Activated CD4-positive, alpha-beta T cell treated with anti-CD3 and anti-CD28 coated beads, Interleukin-2, amount 50 U/mL, for 24 hours (primary cell): ENCODE data around the gene B3GALT6.
"Not testable (repeated sequence)": the region's sequence is repeated elsewhere in the genome, so short reads cannot be mapped to it uniquely, and the experiment has no call there.

Source experiments
- DNase-seq, 2 donors: peaks; one replicate each; pipeline ENCODE4 v3.0.0-alpha.2; 2020; ENCODE audit warnings: low read depth in 1 of 2, low spot score in 1 of 2

B3GALT6 gene

GRCh38 chr1:1242461-1243265, 10.6 kb downstream of the B3GALT6 start:
- DNase-seq = no peak

GRCh38 chr1:1243266-1243660, 11.2 kb downstream of the B3GALT6 start:
- DNase-seq = no peak

DNA sequence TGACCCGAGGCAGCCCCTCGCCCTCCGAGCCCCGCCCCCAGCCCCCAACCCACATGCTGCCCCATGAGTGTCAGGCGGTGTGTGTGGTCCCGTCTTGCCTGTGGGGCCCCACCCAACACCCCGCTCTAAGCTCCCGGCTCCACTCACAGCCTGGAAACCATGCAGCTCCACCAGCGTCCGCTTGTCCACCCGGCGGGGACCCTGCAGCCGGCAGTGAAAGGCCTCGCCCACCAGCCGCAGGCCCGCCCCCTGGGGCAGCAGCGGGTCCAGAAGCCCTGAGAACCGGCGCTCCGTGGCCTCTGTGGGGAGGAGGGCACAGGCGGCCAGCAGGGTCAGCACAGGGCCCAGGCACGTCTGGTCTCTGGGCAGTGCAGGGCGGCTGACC, 11.8 kb downstream of the B3GALT6 start:
- DNase-seq = no peak

DNA sequence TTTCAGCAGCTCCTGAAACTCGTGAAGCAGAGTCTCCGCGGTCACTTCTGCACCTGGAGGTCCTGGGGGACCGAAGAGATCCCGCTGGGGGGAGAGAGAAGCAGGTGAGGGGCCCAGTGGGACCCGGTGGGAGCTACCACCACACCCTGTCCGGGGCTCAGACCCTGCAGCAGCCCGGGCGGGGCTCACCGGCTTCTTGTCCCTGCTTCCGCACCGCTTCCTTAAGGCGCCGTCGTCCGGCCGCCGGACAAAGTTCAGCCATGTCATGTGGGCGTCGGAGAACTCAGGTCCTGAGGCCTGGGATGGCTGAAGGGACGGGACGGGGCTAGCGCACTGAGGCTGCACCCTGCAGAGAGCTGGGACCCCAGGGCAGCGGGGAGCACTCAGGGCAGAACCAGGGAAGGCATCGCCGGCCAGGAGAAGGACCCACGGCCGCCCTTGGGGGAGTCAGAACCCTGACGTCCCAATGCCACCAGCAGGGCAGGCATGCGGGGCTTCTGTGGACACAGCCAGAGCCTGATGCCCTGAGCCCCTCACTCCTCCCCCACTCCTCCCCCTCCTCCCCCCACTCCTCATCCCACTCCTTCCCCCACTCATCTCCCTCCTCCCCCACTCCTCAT, 12.3 kb downstream of the B3GALT6 start:
- DNase-seq = no peak

DNA sequence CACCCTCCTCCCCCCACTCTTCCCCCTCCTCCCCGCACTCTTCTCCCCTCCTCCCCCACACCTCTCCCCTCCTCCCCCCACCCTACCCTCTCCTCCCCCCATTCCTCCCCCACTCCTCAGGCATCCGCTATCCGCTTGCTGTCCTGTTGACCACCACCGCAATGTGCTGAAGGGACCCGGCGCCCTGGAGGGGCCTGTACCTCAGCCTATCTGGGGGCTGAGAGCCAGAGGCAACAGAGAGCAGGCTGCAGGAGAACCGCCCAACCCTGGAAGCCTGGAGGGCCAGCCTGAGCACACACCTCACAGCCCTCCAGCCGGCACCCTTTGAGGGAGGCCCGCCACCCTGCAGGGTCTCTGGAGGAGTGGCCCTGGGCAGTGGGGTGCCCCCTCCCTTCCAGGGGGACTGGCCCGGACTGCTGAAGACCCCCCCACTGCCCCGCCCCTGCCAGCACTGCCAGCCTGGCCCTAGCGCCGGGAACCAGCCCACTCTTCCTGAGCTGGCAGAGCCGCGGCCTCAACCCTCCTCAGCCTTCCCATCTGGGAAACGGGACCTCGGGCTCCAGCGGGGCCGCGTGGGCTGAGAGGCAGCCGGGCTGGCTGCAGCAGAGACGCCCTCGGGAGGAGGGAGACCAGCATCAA, 13.3 kb downstream of the B3GALT6 start:
- DNase-seq = no peak

- DNase-seq = no peak
Measured at GRCh38 chr1:1245817-1246576, 14.0 kb downstream of the B3GALT6 start.

GRCh38 chr1:1246577-1247340, 14.7 kb downstream of the B3GALT6 start, which contains the start of gene C1QTNF12:
C1QTNF12 (minus strand) TSS chr1:1246722; CDS start chr1:1246690, 32 bp downstream.
- no peak for DNase-seq

GRCh38 chr1:1247341-1247913, 15.4 kb downstream of the B3GALT6 start:
- DNase-seq = no peak

- DNase-seq = not testable (repeated sequence)
Measured at GRCh38 chr1:1248009-1248913, 16.2 kb downstream of the B3GALT6 start.

DNA sequence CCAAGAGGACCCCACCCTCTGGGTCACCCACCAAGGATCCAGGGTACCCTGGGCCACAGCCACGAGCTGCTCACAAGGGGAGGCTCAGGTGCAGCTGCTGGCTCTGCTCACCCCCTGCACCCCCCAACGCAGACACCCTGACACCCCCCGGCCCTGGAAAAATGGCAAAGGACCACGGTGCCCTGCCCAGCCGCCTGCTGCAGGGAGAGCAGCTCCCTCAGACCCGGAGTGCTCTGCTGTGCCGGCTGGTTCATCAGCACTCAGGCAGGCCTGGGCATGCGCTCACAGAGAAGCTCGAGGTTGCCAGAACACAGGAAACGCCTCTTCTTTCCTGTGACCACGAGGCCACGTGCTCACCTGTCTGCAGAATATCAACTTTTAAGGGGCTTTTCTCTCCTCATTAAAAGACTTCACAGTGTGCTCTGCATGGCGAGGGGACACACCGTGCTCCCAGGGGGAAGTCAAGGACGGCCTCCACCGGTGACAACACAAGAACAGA, 18.8 kb downstream of the B3GALT6 start:
- DNase-seq = peak; percentile 24 to 49

- no peak for DNase-seq
Measured at GRCh38 chr1:1253314-1253713, 21.3 kb downstream of the B3GALT6 start.

- no peak for DNase-seq
Measured at GRCh38 chr1:1253972-1254666, 22.1 kb downstream of the B3GALT6 start.

DNA sequence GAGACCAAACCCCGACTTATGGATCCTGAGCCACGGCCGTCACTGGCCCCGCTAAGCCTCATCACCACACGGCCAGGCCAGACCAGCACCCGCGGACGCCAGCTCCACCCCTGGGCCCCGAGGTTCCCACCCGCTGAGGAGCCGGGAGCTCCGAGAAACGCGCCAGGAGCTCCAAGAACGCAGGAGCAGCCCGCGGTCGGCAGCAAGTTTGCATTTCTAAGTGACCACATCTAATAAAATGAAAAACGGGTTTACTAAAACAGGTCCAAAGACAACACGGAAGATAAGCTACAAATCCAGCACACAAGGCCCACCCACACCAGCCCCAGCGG, 22.6 kb downstream of the B3GALT6 start:
- no peak for DNase-seq

DNA sequence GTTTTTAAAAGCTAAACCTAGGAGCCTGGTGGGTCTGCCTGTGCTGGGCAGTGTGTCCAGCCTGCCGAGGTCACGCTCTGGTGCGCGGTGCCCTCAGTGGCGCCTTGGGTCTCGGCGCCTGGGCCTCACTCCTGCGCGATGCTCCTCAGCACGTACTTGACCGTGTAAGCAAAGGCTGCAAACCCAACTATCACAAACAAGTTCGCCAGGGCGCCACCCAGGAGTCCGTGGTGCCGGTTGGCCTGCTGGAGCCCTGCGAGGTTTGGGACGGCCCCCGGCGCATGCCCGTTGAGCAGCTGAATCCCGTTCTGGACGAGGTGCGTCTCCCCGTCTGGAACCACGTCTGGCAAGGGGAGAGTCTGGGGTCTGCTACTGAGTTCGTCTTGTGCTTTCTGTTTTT, 23.0 kb downstream of the B3GALT6 start:
- no peak for DNase-seq

- no peak for DNase-seq
Measured at GRCh38 chr1:1255611-1256010, 23.6 kb downstream of the B3GALT6 start.

DNA sequence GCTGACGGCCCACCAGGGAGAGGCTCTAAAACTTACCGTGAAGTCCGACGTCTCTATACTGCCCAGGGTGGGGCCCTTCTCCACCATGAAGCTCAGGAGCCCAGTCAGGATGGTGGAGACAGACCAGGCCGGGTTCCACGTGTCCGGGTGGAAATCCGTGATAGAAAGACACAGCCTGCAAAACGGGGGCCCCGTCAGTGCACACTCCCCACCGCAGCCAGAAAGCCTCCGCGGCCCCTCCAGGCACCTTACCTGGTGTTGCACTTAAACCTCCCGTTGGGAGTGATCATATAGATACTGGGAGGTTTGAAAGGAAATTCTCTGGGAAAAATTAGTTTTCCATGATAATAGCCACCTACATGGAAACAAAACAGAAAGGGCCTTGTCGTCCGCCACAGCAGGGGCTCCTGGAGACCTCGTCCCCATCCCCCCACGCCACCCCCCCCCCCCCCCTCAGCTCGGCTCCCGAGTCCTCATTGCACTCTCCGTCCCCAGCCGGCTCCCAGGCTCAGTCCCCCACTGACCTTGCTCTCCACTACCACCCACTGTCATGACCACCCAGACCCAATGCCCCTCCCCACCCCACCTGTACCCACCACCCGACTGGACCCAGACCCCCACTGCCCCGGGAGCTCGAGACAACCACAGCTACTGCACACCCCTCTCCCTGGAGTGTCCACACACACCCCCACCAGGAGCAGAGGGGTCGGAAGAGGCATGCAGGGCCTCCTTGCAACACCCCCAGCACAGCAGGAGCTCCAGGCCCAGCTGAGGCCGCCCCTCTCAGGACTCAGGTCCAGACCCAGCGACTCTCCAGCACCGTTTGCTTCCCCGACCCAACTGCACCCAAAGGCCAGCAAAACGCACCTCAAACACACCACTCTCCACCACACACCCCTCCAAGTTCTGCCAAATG, 25.2 kb downstream of the B3GALT6 start:
- DNase-seq = no peak

DNA sequence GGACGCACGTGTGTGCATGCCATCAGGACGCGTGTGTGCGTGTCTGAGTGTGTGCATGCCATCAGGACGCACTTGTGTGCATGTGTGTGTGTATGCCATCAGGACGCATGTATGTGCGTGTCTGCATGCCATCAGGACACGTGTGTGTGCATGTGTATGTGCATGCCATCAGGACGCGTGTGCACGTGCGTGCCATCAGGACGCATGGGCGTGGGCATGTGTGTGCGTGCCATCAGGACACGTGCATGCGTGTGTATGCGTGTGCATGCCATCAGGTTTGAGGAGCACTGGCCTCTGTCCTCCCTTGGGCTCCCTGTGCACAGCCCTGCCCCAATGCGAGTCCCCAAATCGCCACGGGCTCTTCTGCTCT, 27.1 kb downstream of the B3GALT6 start:
- no peak for DNase-seq

DNA sequence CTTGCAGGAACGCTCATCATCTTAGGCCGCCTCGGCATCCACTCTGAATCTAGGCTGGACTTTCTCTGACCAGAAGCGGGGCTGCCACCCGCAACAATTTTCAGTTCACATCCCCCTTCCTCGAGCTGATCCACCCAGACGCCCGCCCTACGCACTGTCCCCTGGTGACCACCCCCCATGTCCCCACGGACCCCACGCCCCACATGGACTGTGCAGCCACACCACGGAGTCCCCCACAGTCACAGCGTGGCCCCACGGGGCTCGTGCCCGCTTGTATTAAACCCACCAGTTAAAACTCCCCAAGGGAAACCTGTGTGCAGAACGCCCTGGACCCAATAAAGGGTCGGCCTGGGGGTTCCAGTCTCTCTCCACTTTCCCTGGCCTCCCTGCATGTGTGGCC, 27.5 kb downstream of the B3GALT6 start:
- no peak for DNase-seq
